Ureter (tissue), 1 donor: Measurements from ENCODE around the gene CYTH2. TPM values are rescaled to one million over a fixed set of nuclear protein-coding genes. Genes with fewer than 3 reads are reported as not detected.
A peak's percentile ranks its signal among the peaks of the same experiment; 100 is the strongest.

Source experiments
- DNase-seq: peaks from one replicate; pipeline ENCODE4 v3.0.0-alpha.2; 2020; ENCODE audit warnings: low spot score
- total RNA-seq: library from RNA; stranded (reverse); gene quantifications from one replicate; pipeline ENCODE4 v1.2.4, GENCODE V29; 2023
- donor health status: DM: yes; HTN: yes; CAD: no.

Gene CYTH2
- total RNA-seq, 1 donor from 2014 or later = 61.6 TPM

GRCh38 chr19:48495396-48495795 is 26.2 kb downstream of the CYTH2 start:
- peak; percentile 43 for DNase-seq

DNA sequence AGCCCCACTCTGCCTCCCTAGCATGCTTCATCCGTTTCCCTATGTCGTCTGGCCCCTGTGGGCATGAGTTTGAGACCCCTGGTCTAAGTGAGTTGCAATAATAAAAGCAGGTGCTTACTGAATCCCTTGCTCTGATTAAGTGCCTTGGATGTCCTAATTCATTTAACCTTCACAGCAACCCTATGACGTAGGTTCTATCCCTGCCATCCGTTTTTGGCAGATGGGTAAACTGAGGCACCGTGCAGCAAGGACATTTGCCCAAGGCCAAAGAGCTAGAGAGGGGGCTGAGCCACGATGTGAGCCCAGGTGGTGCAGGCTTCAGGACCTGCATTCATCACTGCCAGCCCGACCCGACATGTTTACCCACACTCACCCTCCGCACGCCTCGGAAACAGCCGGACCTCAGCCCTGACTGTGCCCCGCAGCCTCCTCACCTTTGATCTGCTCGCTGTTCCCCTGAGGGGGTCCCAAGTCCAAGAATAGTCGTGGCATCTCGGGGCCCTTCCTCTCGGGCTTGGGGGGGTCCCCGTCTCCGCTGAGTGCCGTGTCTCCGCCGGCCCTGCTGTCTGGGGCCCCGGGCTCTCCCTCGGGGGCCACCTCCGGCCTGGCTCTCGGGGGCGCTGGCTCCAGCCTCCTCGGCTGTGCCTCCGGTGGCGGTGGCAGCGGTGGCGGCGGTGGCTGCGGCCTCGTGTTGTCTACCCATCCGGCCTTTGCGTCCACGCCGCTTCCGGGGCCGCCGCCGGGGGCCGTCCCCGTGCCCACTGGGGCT is 28.0 kb downstream of the CYTH2 start:
- DNase-seq = no peak

- DNase-seq = peak; percentile 43
Measured at GRCh38 chr19:48497728-48498594, 28.8 kb downstream of the CYTH2 start.

DNA sequence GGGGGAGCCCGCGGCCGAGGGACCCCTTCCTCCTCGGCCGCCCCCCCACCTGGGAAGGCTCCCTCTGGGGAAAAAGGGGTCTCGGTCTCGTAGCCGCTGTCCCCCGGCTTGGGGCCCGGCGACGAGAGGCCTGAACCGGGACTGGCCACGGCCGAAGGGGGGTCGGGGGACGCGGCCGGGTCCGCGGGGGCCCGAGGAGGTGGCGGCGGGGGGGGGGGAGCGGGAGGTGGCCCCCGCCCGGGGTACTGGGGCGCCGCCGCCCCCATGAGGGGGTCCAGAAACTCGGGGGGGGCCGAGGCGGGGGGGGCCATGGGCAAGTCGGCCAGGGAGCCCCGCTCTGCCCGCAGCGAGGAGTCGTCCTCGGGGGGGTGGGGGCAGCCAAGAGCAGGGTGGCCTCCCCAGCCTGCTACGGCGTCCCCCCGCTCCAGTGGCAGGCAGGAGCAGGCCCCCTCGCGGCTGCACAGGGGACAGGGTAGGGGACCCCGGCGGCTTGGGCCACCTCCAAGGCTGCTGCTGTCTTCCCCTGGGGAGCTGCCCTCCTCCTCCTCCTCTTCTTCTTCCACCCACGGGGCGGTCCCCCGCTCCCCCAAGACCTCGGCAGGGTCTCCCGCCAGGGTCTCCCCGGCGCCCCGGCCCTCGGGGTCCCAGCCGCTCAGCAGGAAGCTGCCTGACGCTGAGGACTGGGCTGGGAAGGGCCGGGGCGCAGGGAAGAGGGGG is 29.6 kb downstream of the CYTH2 start:
- peak; percentile 43 for DNase-seq

- peak; percentile 45 for DNase-seq
Measured at GRCh38 chr19:48499316-48500090, 30.3 kb downstream of the CYTH2 start.

DNA sequence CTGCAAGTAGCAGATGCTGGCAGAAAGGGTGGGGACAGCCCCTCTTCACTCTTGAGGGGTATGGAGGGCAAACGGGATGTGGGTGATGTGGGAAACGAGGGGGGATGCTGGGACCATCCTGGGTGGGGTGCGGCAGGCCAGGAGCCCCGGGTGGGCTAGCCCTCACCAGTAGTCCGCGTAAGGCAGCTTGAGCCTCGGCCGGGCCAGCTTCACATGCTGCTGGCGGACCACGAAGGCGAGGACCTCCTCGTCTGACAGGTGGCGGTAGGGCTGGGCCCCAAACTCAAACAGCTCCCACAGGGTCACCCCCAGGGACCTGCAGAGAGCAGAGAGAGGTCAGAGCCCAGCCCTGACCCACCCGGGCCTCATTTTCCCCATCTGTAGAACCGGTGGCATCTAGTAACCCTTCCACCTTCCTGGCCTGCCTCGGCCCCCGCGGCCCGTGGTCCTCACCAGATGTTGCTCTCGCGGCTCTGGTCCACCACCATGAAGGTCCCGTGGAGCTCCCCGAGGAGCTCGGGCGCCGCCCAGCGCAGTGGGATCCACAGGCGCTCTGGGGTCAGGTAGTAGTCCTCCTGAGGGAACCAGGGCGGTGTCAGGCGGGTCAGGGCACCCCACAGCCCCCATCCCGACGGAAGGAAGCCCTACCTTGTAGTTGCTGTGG is 31.8 kb downstream of the CYTH2 start:
- peak; percentile 46 for DNase-seq

GRCh38 chr19:48501494-48502349 is 32.6 kb downstream of the CYTH2 start:
- peak; percentile 95 for DNase-seq

DNA sequence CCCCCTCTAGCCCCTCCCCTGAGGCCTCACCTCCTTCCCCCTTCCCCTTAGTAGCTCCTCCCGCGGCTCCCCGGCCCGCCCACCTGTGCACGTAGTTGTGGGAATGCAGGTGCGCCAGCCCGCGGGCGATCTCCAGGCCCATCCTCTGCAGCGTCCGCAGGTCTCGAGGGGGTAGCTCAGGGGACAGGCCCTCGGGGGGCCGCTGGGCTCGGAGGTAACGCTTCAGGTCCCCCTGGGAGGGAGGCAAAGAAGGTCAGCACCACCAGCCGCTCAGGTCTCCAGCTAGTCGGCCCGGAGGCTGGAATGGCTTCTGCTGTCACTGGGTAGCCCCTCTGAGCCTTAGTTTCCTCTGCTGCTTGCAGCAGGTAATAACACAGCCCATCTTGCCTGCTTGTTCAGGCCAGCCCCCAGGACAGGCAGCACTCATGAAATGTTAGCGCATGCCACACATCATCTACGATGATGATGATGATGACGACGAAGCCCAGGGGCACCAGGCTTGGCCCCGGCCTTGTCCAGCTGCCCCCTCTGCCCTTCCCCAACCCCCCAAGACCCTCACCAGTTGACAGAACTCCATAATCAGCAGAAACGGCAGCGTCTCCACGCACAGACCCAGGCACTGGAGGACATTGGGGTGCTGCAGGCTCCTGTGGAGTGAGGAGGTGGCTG is 33.3 kb downstream of the CYTH2 start:
- DNase-seq = no peak

GRCh38 chr19:48506138-48506733 is 37.1 kb downstream of the CYTH2 start:
- no peak for DNase-seq

DNA sequence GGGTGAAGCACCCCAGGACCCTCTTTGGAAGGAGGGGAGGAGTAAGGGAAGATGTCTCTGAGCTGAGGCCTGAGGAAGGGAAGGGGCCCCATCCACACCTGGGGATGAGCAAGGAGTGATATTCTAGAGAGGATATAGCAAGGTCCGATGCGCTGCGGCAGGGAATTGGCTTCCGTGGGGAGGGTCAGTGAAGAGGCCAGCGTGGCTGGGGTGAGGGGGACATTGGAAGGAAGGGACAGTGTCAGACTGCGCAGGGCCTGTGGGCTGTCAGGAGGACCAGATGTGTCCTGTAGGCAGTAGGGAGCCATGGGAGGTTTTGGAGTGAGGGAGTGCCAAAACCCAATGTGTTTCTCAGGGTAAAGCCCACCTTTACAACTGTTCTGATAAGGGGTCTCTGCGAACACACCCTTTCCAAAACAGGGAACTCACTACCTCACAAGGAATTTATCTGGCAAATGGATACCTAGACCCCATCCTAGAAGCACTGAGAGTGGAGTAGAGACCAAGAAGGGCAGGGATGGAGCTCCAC is 38.8 kb downstream of the CYTH2 start:
- no peak for DNase-seq

DNA sequence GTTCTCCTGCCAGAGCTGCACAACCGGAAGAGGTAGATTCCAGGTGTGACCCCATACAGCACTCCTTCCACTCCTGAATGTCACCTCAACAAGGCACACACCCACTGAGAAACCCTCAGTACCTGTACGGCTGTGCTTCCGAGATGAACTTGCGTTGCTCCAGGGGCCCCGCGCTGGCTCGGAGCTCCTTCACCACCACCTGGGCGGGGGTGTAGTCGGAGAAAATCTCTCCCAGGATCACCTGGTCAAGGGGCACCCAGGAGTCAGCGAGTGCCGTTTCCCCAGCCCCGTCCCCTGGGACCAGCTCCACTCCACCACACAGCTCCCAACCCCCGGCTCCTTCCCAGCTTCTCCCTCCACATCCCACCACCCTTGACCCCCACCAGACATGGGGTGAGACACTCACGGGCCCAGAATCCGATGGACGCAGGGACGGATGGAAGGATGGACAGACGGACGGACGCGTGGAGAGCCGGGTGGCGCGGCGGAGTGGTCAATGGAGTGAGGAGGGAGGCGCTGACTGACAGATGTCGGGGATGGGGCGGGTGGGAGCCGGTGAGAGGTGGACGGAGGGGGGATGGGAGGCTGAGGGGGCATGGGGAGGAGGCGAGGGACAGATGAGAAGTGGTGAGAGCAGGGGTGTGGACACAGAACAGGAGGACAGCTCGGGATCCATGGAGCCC is 39.7 kb downstream of the CYTH2 start:
- no peak for DNase-seq

DNA sequence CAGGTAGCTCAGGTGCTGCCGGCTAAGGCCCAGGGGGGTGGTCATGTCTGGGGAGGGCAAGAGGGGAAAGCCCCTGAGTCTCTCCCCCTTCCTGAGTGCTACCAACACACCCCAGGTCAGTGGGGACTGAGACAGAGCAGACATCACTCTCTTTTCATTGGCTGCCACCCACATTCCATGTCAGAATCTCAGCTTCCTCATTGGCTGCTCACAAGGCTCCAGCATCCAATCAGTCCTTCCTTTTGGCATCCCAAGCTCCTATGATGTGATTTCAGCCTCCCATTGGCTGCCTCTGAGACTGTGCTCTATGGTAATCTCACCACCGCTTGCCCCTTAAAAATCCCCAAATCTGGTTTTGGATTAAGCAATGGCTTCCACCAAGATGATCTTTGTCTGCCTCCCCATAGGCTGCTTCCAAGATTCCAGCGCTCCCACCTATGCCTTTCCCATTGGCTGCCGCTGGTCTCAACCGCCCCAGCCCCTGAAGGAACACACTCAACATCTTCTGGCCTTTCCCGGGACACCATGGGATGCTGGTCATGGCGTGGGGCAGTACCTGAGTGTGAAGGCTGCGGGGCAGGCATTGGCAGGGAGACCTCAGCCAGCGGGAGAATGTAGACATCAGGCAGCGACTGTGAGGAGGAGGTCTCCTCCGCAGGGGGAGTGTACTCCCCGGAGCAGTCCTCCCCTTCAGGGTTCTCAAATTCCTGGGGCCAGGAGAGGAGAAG is 40.5 kb downstream of the CYTH2 start:
- DNase-seq = peak; percentile 39

DNA sequence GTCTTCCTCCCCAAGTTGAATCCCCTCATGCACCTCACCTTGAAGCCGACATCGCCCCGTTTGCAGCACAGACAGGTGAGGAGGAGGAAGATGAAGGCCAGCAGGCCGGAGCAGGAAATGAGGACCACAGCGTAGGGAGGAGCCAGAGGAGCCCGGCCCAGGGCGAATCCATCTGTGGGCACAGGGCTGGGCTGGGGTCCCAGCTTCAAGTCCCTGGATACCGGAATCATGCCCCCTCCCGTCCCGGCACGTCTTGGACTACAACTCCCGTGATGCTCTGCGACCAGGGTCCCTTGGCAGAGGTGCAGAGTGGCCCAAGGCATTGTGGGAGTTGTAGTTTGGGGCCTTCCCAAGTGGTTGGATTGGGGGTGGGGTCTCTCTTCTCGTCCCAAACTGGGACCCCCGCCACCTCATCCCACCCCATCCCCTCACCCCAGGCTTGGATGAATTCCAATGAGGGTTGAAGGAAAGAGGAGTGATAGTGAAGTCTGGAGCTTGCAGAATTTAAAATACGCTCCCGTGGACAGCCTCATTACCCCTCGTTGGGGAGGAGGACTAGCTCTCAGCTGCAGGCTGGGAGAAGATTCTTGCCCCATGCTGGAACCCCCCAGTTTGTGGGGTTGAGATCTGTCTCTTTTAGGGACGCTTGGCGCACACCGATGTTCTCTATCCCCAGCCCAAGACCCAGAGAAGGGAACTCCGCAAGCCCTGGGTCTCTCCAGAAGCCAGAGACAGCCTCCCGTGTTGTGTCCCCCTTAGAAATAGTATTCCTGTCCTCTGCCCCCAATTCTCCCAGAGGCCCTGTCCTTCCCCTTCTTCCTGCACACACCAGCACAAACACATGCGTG is 41.5 kb downstream of the CYTH2 start:
- DNase-seq = no peak

- no peak for DNase-seq
Measured at GRCh38 chr19:48511321-48511731, 42.2 kb downstream of the CYTH2 start.

DNA sequence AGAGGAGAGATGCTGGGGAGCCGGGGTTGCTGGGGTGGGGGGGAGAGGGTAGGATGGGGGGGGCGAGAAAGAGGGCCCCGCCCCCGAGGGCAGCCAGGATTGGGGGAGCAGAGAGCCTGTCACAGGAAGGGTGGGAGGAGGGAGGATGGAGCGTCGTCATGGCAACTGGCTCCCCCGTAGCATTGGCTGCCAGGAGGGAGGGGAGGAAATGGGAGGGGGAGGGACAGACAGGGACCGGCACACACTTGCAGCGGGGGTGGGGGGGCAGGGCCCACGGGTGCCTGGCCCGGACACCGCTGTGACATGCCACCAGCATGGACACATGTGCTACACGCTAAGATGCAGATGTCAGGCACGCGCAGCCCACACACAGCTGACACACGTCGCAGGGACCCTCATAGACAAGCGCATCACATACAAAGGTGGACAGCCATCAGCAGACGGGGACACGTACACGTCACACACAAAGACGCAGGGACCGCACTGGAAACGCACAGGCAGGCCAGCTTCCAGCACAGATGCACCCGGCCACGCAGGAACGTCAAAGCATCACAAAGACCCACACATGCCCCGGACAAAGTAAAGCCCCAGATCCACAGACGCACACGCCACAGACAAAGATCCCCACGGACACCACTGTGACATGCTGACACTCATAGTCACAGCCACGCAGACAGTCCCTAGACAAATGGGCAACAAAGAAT is 42.8 kb downstream of the CYTH2 start, which contains the start of gene LMTK3:
Gene LMTK3, minus strand, starts transcription at position 36 of the 704 bp plus-strand sequence. CDS start 259 bp downstream, outside the sequence.
- DNase-seq = peak; percentile 55
